Parathyroid adenoma (tissue), 2 donors: ENCODE data around the gene MRPL46.

ENCODE experiments used
- H2AFZ ChIP-seq: fragments of 300-600 bp; sonication (generic); one replicate; pipeline ENCODE4 v1.7.0; 2017; ENCODE audit warnings: antibody characterized with exemption, mild to moderate bottlenecking
- H3K27ac ChIP-seq: fragments of 300-600 bp; sonication (generic); one replicate; pipeline ENCODE4 v1.7.0; 2017
- H3K27me3 ChIP-seq: fragments of 300-600 bp; sonication (generic); one replicate; pipeline ENCODE4 v1.7.0; 2017; ENCODE audit warnings: low read length; ENCODE audit not compliant: control insufficient read depth, insufficient read depth
- H3K36me3 ChIP-seq: fragments of 300-600 bp; sonication (generic); one replicate; pipeline ENCODE4 v1.7.0; 2017; ENCODE audit warnings: low read length; ENCODE audit not compliant: control insufficient read depth, insufficient read depth
- H3K4me1 ChIP-seq: fragments of 300-600 bp; sonication (generic); one replicate; pipeline ENCODE4 v1.7.0; 2017; ENCODE audit warnings: control low read depth
- H3K4me2 ChIP-seq: fragments of 300-600 bp; sonication (generic); one replicate; pipeline ENCODE4 v1.7.0; 2017; ENCODE audit warnings: low read length
- H3K4me3 ChIP-seq: fragments of 300-600 bp; sonication (generic); one replicate; pipeline ENCODE4 v1.7.0; 2017; ENCODE audit warnings: low read depth, low read length
- H3K79me2 ChIP-seq: fragments of 300-600 bp; sonication (generic); one replicate; pipeline ENCODE4 v1.7.0; 2017; ENCODE audit warnings: control low read depth
- H3K9ac ChIP-seq: fragments of 300-600 bp; sonication (generic); one replicate; pipeline ENCODE4 v1.7.0; 2017; ENCODE audit warnings: mild to moderate bottlenecking
- H3K9me3 ChIP-seq: fragments of 300-600 bp; sonication (generic); one replicate; pipeline ENCODE4 v1.7.0; 2017; ENCODE audit warnings: low read length; ENCODE audit not compliant: control insufficient read depth
- TF ChIP-seq, protein P1 (sequence below): fragments of 300-600 bp; sonication (generic); IDR thresholded peaks from one replicate; pipeline ENCODE4 v1.7.0; 2017; ENCODE audit warnings: antibody characterized with exemption, mild to moderate bottlenecking
- donor health status: primary hyperparathyroidism.

Gene MRPL46

DNA sequence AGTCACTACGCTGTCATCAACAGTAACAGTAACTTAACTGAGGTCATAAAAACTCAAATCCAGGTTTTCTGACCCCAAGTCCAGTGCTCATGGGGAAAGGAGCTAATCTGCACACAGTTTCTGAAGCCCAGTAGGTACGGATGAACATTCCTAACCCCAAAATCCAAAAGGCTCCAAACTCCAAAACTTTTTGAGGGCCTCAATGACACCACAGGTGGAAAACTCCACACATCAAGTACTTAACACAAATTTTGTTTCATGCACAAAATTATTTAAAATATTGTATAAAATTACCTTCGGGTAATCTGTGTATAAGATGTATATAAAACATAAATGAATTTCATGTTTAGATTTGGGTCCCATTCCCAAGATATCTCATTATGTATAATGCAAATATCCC lies 10.5 kb downstream of the MRPL46 start:
- Histone ChIP-seq H3K36me3 (no peaks in the 10 kb centered on the region), H3K9ac (no peak overlapping the region)

DNA sequence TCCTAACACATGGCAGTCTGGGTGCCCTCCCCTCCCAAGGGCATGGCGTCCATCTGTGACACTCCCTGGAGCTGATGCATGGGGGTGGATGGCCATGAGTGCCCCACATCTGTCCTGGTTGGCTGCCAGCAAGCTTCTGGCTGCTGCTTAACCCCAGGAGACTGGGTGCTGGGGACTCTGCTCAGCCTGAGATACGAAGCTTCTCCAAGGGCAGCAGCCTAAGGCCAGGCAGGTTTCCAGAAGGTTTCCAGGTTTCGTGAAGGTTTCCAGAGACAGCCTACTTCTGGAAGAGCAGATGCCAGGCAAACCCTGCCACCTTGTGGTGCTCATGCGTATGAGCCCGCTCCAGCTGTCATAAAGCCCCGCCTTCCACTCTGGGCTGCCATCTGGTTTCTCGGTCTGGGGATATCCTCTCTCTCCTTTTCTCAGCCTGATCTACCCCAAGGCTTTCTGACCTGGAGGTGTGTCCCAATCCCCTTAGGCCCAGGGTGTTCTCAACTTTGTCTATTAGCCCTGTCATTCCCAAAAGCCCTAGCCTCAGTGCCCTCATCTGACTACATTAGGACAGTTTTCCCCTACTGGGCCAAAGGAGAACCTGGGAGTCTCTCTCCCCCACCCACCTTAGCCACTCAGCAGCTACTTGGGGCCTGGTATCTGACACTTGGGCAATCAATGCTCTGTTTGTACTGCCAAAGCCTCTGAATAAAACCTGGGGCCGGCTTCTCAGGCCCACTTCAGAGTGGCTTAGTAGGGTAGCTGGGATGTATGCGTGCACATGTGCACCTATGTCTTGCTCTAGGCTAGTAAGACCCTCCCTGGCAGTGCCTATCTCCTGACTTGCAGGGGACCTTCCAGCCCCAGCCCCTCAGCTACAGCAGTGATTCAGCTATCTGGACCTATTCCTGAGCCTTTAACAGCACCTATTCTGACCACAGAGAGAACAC lies 12.0 kb downstream of the MRPL46 start:
- peak overlapping the region; percentile 33 for H2AFZ ChIP-seq
- H3K36me3 ChIP-seq, result no peaks in the 10 kb centered on the region
- no peaks in the 10 kb centered on the region for H3K79me2 ChIP-seq
- H3K27me3 ChIP-seq, result no peaks in the 10 kb centered on the region
- H3K4me3 ChIP-seq, result no peak overlapping the region
- TF ChIP-seq, protein P1, sequence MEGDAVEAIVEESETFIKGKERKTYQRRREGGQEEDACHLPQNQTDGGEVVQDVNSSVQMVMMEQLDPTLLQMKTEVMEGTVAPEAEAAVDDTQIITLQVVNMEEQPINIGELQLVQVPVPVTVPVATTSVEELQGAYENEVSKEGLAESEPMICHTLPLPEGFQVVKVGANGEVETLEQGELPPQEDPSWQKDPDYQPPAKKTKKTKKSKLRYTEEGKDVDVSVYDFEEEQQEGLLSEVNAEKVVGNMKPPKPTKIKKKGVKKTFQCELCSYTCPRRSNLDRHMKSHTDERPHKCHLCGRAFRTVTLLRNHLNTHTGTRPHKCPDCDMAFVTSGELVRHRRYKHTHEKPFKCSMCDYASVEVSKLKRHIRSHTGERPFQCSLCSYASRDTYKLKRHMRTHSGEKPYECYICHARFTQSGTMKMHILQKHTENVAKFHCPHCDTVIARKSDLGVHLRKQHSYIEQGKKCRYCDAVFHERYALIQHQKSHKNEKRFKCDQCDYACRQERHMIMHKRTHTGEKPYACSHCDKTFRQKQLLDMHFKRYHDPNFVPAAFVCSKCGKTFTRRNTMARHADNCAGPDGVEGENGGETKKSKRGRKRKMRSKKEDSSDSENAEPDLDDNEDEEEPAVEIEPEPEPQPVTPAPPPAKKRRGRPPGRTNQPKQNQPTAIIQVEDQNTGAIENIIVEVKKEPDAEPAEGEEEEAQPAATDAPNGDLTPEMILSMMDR, result peak; percentile 49
- no peak overlapping the region for H3K9ac ChIP-seq
- H3K4me1 ChIP-seq, result no peaks in the 10 kb centered on the region
- no peaks in the 10 kb centered on the region for H3K9me3 ChIP-seq
- H3K4me2 ChIP-seq, result no peak overlapping the region
- H3K27ac ChIP-seq, result no peak overlapping the region

More for the DNA sequence above, 10.5 kb downstream of the MRPL46 start:
- Histone ChIP-seq H3K4me3 (no peak overlapping the region), H3K4me2 (no peak overlapping the region), H3K79me2 (no peaks in the 10 kb centered on the region), H3K4me1 (no peaks in the 10 kb centered on the region), H2AFZ (no peak overlapping the region), H3K27ac (no peak overlapping the region), H3K9me3 (no peaks in the 10 kb centered on the region), H3K27me3 (no peaks in the 10 kb centered on the region)
- TF ChIP-seq, protein P1, result no peak

DNA sequence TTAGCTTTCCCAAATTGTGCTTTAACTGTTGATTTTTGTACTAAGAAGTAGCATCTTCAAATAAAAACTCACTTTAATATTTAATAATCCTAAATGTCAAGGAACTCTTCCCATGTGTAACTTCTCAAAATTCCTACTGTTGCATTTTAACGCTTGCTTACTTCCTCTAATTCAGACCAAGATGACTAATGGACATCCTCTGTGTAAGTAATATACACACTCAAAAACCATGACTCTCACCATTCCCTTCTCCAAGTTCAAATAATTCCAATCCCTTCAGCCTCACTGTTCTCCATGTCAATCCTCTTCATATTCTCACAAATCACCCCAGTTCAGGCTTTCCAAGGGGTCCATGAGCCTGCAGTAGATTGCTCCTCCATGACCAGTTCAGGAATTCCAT lies 13.0 kb downstream of the MRPL46 start:
- no peak overlapping the region for H3K9ac ChIP-seq
- no peak overlapping the region for H2AFZ ChIP-seq
- TF ChIP-seq, protein P1, result no peak
- no peak overlapping the region for H3K4me2 ChIP-seq
- H3K27ac ChIP-seq, result no peak overlapping the region
- no peaks in the 10 kb centered on the region for H3K27me3 ChIP-seq
- H3K9me3 ChIP-seq, result no peaks in the 10 kb centered on the region
- no peaks in the 10 kb centered on the region for H3K79me2 ChIP-seq
- H3K36me3 ChIP-seq, result no peaks in the 10 kb centered on the region
- H3K4me3 ChIP-seq, result no peak overlapping the region
- no peaks in the 10 kb centered on the region for H3K4me1 ChIP-seq

DNA sequence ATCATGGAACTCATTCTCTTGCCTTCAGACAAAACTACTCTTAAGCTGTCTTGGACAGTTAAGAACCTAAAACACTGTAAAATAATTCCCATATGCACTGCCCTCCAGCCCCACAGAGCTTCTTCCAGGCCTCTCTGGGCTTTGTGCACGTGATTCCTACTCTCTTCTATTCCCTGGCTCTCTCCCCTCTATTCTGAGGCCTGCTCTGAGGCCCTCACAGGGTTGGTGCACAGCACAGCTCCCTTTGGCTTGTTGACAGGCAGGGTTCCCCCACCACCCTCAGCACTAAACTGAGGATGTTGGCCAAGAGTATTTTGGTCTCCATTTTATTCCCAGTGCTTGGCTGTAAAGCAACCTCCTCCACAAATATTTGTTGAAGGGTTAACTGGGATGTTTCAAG lies 13.5 kb downstream of the MRPL46 start:
- H3K79me2 ChIP-seq, result no peaks in the 10 kb centered on the region
- H3K27me3 ChIP-seq, result no peaks in the 10 kb centered on the region
- H2AFZ ChIP-seq, result no peak overlapping the region
- no peaks in the 10 kb centered on the region for H3K4me1 ChIP-seq
- H3K9ac ChIP-seq, result no peak overlapping the region
- TF ChIP-seq, protein P1, result no peak
- H3K27ac ChIP-seq, result no peak overlapping the region
- H3K9me3 ChIP-seq, result no peaks in the 10 kb centered on the region
- H3K4me2 ChIP-seq, result no peak overlapping the region
- no peak overlapping the region for H3K4me3 ChIP-seq
- H3K36me3 ChIP-seq, result no peaks in the 10 kb centered on the region
